IMR-90 (cell line): ENCODE results near the gene ASTL. TPM values are rescaled to one million over a fixed set of nuclear protein-coding genes. Genes with fewer than 3 reads are reported as not detected.

ENCODE experiments used
- ATAC-seq: fragments of 200-7000 bp; cut with Tn5 transposase; 2 replicates; pipeline ENCODE4 v1.9.1; 2020; ENCODE audit warnings: low read depth, mild to moderate bottlenecking, moderate library complexity
- BruUV-seq: library from RNA; stranded (reverse); fragments of 400-500 nt; replicated peaks from 2 replicates; lab custom pipeline; 2021; lab: Mats Ljungman, UMichigan
- CTCF ChIA-PET: fragments of 300-600 bp; formaldehyde crosslinking; extraction: SDS; loops from one replicate; lab custom pipeline; 2021; ENCODE audit warnings: antibody characterized with exemption; lab: Yijun Ruan, JAX
- POLR2A ChIA-PET: fragments of 300-600 bp; sonication (Branson Sonifier 250); formaldehyde crosslinking; loops from one replicate; lab custom pipeline; 2022; ENCODE audit warnings: antibody characterized with exemption; ENCODE audit not compliant: unreplicated experiment; lab: Charles Lee
- DNase-seq: peaks from one replicate; pipeline ENCODE4 v3.0.0; 2013
- H2AFZ ChIP-seq: replicated peaks from 2 replicates; pipeline ENCODE3; 2013; ENCODE audit warnings: low read length, mild to moderate bottlenecking; ENCODE audit not compliant: poor library complexity
- H2AK5ac ChIP-seq: 2 replicates; pipeline ENCODE4 v1.6.1; 2013; ENCODE audit warnings: low read depth, low read length, inconsistent platforms
- H2AK9ac ChIP-seq: replicated peaks from 2 replicates; pipeline ENCODE3; 2013; ENCODE audit warnings: mild to moderate bottlenecking, low read depth, low read length, moderate library complexity; ENCODE audit not compliant: poor library complexity
- H2BK120ac ChIP-seq: 2 replicates; pipeline ENCODE4 v1.6.1; 2013; ENCODE audit warnings: low read depth, low read length, inconsistent platforms
- H2BK15ac ChIP-seq: 3 replicates; pipeline ENCODE4 v1.6.1; 2013; ENCODE audit warnings: low read depth, low read length, inconsistent platforms
- H2BK20ac ChIP-seq: 2 replicates; pipeline ENCODE4 v1.6.1; 2013; ENCODE audit warnings: low read depth, mild to moderate bottlenecking, inconsistent platforms, low read length, moderate library complexity
- H2BK5ac ChIP-seq: 2 replicates; pipeline ENCODE4 v1.6.1; 2013; ENCODE audit warnings: mild to moderate bottlenecking, low read depth, low read length, inconsistent platforms; ENCODE audit not compliant: poor library complexity, severe bottlenecking
- H3K14ac ChIP-seq: replicated peaks from 2 replicates; pipeline ENCODE4 v1.6.1; 2013; ENCODE audit warnings: low read depth, low read length, inconsistent platforms
- H3K18ac ChIP-seq: 2 replicates; pipeline ENCODE4 v1.6.1; 2013; ENCODE audit warnings: low read depth, low read length, control low read depth
- H3K23ac ChIP-seq: 2 replicates; pipeline ENCODE4 v1.6.1; 2013; ENCODE audit warnings: low read depth, low read length, inconsistent platforms
- H3K27ac ChIP-seq: 2 replicates; pipeline ENCODE4 v1.5.1; 2013; ENCODE audit warnings: mild to moderate bottlenecking, control low read depth, low read length; ENCODE audit not compliant: insufficient read depth
- H3K27me3 ChIP-seq: 2 replicates; pipeline ENCODE4 v1.6.1; 2013; ENCODE audit warnings: low read length; ENCODE audit not compliant: control insufficient read depth, insufficient read depth
- H3K36me3 ChIP-seq: 2 replicates; pipeline ENCODE4 v1.6.1; 2013; ENCODE audit warnings: low read length, mixed read lengths; ENCODE audit not compliant: control insufficient read depth, insufficient read depth
- H3K4ac ChIP-seq: 2 replicates; pipeline ENCODE4 v1.6.1; 2013; ENCODE audit warnings: low read depth, low read length, inconsistent platforms
- H3K4me1 ChIP-seq: 2 replicates; pipeline ENCODE4 v1.6.1; 2013; ENCODE audit warnings: low read length, mixed read lengths; ENCODE audit not compliant: control insufficient read depth, insufficient read depth
- H3K4me2 ChIP-seq: 2 replicates; pipeline ENCODE4 v1.6.1; 2013; ENCODE audit warnings: low read depth, mild to moderate bottlenecking, control low read depth, low read length, moderate library complexity
- H3K4me3 ChIP-seq: 2 replicates; pipeline ENCODE4 v1.5.1; 2013; ENCODE audit warnings: low read depth, mild to moderate bottlenecking, control low read depth, low read length, moderate library complexity; ENCODE audit not compliant: insufficient read depth
- H3K56ac ChIP-seq: 2 replicates; pipeline ENCODE4 v1.6.1; 2013; ENCODE audit warnings: low read length, inconsistent platforms; ENCODE audit not compliant: insufficient read depth; ENCODE audit errors: extremely low read depth
- H3K79me1 ChIP-seq, 2 experiments: 2 replicates each; pipeline ENCODE4 v1.6.1; 2013; ENCODE audit warnings: low read length in 2 of 2, inconsistent platforms in 1 of 2, low read depth in 1 of 2
- H3K9ac ChIP-seq: 2 replicates; pipeline ENCODE4 v1.6.1; 2013; ENCODE audit warnings: low read depth, low read length, control low read depth
- H3K9me1 ChIP-seq: 2 replicates; pipeline ENCODE4 v1.6.1; 2013; ENCODE audit warnings: low read length, inconsistent platforms; ENCODE audit not compliant: insufficient read depth
- H3K9me3 ChIP-seq: 2 replicates; pipeline ENCODE4 v1.6.1; 2013; ENCODE audit warnings: low read length; ENCODE audit not compliant: control insufficient read depth, insufficient read depth
- H4K20me1 ChIP-seq: 2 replicates; pipeline ENCODE4 v1.6.1; 2013; ENCODE audit warnings: low read length, inconsistent platforms; ENCODE audit not compliant: insufficient read depth
- H4K5ac ChIP-seq: 2 replicates; pipeline ENCODE4 v1.6.1; 2013; ENCODE audit warnings: mild to moderate bottlenecking, low read depth, low read length, control low read depth
- H4K8ac ChIP-seq, 2 experiments: 2 replicates each; pipeline ENCODE4 v1.6.1; 2013; ENCODE audit warnings: low read depth in 2 of 2, low read length in 2 of 2, control low read depth in 1 of 2, inconsistent platforms in 1 of 2
- H4K91ac ChIP-seq: 2 replicates; pipeline ENCODE4 v1.6.1; 2013; ENCODE audit warnings: low read depth, low read length, inconsistent platforms; ENCODE audit not compliant: insufficient read depth
- BHLHE40 ChIP-seq: fragments of 150-350 bp; IDR thresholded peaks from 2 replicates; pipeline ENCODE4 v1.6.1; 2016; ENCODE audit warnings: mild to moderate bottlenecking, low read depth, low read length
- CHD1 ChIP-seq: IDR thresholded peaks from 2 replicates; pipeline ENCODE4 v1.6.1; 2012; ENCODE audit warnings: low read depth, low read length, improper control_type of control experiment
- CTCF ChIP-seq: conservative IDR thresholded peaks from 2 replicates; pipeline ENCODE4 v1.5.1; 2012; ENCODE audit warnings: mild to moderate bottlenecking, low read depth, low read length, improper control_type of control experiment
- ELK1 ChIP-seq: fragments of 150-350 bp; IDR thresholded peaks from 2 replicates; pipeline ENCODE4 v1.6.1; 2016; ENCODE audit warnings: low read depth, mild to moderate bottlenecking, low read length, moderate library complexity, borderline replicate concordance
- FOS ChIP-seq: fragments of 150-350 bp; IDR thresholded peaks from 2 replicates; pipeline ENCODE4 v1.6.1; 2016; ENCODE audit warnings: low read depth, low read length
- MAFK ChIP-seq: IDR thresholded peaks from 2 replicates; pipeline ENCODE4 v1.6.1; 2012; ENCODE audit warnings: low read depth, low read length, improper control_type of control experiment
- MAZ ChIP-seq: IDR thresholded peaks from 2 replicates; pipeline ENCODE4 v1.6.1; 2012; ENCODE audit warnings: low read depth, mild to moderate bottlenecking, low read length, improper control_type of control experiment, moderate library complexity, borderline replicate concordance
- MXI1 ChIP-seq: IDR thresholded peaks from 2 replicates; pipeline ENCODE4 v1.6.1; 2012; ENCODE audit warnings: low read depth, mild to moderate bottlenecking, low read length, moderate library complexity, borderline replicate concordance
- NFE2L2 ChIP-seq: fragments of 150-350 bp; IDR thresholded peaks from 2 replicates; pipeline ENCODE4 v1.6.1; 2016; ENCODE audit warnings: low read depth, mild to moderate bottlenecking, low read length
- POLR2A ChIP-seq: IDR thresholded peaks from 2 replicates; pipeline ENCODE4 v1.6.1; 2012; ENCODE audit warnings: mild to moderate bottlenecking, low read depth, low read length
- RAD21 ChIP-seq: IDR thresholded peaks from 2 replicates; pipeline ENCODE4 v1.6.1; 2012; ENCODE audit warnings: low read length, improper control_type of control experiment
- RCOR1 ChIP-seq: IDR thresholded peaks from 2 replicates; pipeline ENCODE4 v1.6.1; 2012; ENCODE audit warnings: mild to moderate bottlenecking, low read length, improper control_type of control experiment; ENCODE audit not compliant: insufficient replicate concordance
- RFX5 ChIP-seq: IDR thresholded peaks from 2 replicates; pipeline ENCODE4 v1.8.0; 2012; ENCODE audit warnings: low read depth, mild to moderate bottlenecking, low read length, moderate library complexity
- SMC3 ChIP-seq: fragments of 150-350 bp; IDR thresholded peaks from 2 replicates; pipeline ENCODE4 v1.6.1; 2016; ENCODE audit warnings: low read depth, mild to moderate bottlenecking, antibody characterized with exemption, low read length, moderate library complexity
- WGBS, 2 experiments: methylation state at CpG; one replicate each; pipeline versions ENCODE4 v1.1.5 to v1.1.7; 2013; ENCODE audit warnings: missing lambda C conversion rate in 2 of 2; ENCODE audit not compliant: insufficient read length in 1 of 2; ENCODE audit errors: extremely low coverage in 2 of 2; 5-methylcytosine and 5-hydroxymethylcytosine counted together
- dilution Hi-C: fragments of 300-500 bp; cut with HindIII; formaldehyde crosslinking; loops from one replicate; pipeline ENCODE4 v1.14.3; 2018; ENCODE audit warnings: low sequenced_read_pairs; ENCODE audit not compliant: unreplicated experiment
- in situ Hi-C: fragments of 300-500 bp; cut with MboI; formaldehyde crosslinking; loops from 3 replicates; pipeline ENCODE4 v1.14.3; 2019; ENCODE audit warnings: low sequenced_read_pairs, inconsistent platforms, mixed read lengths
- intact Hi-C: fragments of 100-400 bp; cut with micrococcal nuclease; formaldehyde crosslinking; loops from 2 replicates; pipeline ENCODE4 v1.10.0; 2022
- polyA plus RNA-seq, 3 experiments: library from polyadenylated mRNA; depleted of rRNA; stranded (reverse); fragments of >200 nt; gene quantifications; 2 replicates each; pipeline ENCODE4 v1.2.3, GENCODE V29; 2012; ENCODE audit warnings: low replicate concordance in 1 of 3
- total RNA-seq: library from RNA; depleted of rRNA; stranded (reverse); fragments of >200 nt; gene quantifications from 2 replicates; pipeline ENCODE4 v1.2.3, GENCODE V29; 2012

Gene ASTL
- total and polyA plus RNA-seq, 2 of the 4 experiments (the other 2 are of a cell fraction) = not detected

GRCh38 chr2:96099861-96100798, 38.2 kb downstream of the ASTL start:
- Histone ChIP-seq H3K18ac (no peak overlapping the region), H3K27ac (no peak overlapping the region), H3K23ac (no peak overlapping the region), H2BK5ac (no peak overlapping the region), H4K91ac (no peak overlapping the region), H3K56ac (no peak overlapping the region), H3K9me3 (peaks cover 6% of the 10 kb centered on the region), H2AK9ac (no peak overlapping the region), H3K4me2 (no peak overlapping the region), H3K36me3 (no peaks in the 10 kb centered on the region), H3K4ac (no peak overlapping the region), H2BK20ac (no peak overlapping the region), H4K20me1 (no peaks in the 10 kb centered on the region), H2AFZ (no peak overlapping the region), H2BK15ac (no peak overlapping the region), H4K8ac (no peak overlapping the region), H3K4me1 (peaks cover 2% of the 10 kb centered on the region; the same call in 1 of the 2 replicates), H2BK120ac (no peak overlapping the region), H3K9me1 (no peaks in the 10 kb centered on the region), H3K9ac (no peak overlapping the region), H3K79me1 (no peaks in the 10 kb centered on the region), H4K5ac (no peak overlapping the region), H3K4me3 (no peak overlapping the region), H3K14ac (no peak overlapping the region), H2AK5ac (no peak overlapping the region), H3K27me3 (peaks cover 16% of the 10 kb centered on the region)
- no CpG with 5 or more reads among the region's 12 CpGs for WGBS, 2 experiments
- ChIA-PET POLR2A (no interaction called here), CTCF (interaction anchor here (1.2 kb wide), 1 partner anchor 17 kb away, joined by 4 read pairs; no protein-coding TSS in a partner anchor)
- no peak for DNase-seq
- no TSS peak for BruUV-seq
- in situ Hi-C loops = loop anchor here (25.0 kb wide), 1 partner anchor 88 kb away; no protein-coding TSS in a partner anchor
- no peak for ATAC-seq
- dilution Hi-C loops = no loop called here
- intact Hi-C loops = no loop called here
- no peak for TF ChIP-seq CTCF
- no peak for TF ChIP-seq NFE2L2
- no peak for TF ChIP-seq MXI1
- no peak for TF ChIP-seq POLR2A
- TF ChIP-seq MAZ = no peak
- no peak for TF ChIP-seq RAD21
- TF ChIP-seq SMC3 = no peak
- TF ChIP-seq RFX5 = no peak
- TF ChIP-seq BHLHE40 = no peak
- TF ChIP-seq CHD1 = no peak
- no peak for TF ChIP-seq FOS
- TF ChIP-seq RCOR1 = no peak
- no peak for TF ChIP-seq ELK1
- TF ChIP-seq MAFK = no peak
